Retinal pigment epithelial cell (primary cell): Measurements from ENCODE around the gene C20orf96.

Experiments used
- DNase-seq: peaks from one replicate; pipeline ENCODE4 v3.0.0-alpha.2; 2010; ENCODE audit warnings: low read depth
- H3K4me3 ChIP-seq: 2 replicates; pipeline ENCODE4 v1.5.1; 2011; ENCODE audit warnings: mild to moderate bottlenecking, low read length, control low read depth, moderate library complexity
- TF ChIP-seq, protein P1 (sequence below): conservative IDR thresholded peaks from 2 replicates; pipeline ENCODE4 v1.5.1; 2011; ENCODE audit warnings: low read depth, low read length, control low read depth, inconsistent platforms

C20orf96 gene

DNA sequence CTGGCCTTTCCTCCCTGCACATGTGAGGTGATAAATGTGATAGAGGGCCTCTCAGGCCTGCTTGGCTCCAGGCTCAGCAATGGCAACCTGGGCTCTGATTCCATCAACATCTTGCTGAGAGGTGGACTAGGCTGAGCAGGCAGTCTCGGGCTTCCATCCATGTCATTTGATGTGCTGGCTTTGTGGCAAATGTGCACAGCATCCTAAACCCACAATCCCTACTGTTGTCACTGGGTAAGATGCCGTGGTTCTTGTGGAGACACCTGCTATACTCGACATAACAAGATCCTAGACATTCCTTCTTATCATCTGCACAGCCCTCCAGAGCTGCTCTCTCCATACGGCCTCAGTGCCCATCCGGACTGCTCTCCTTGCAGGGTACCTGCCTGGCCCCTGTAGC is 4.1 kb upstream of the C20orf96 start:
- DNase-seq = no peak
- no peak overlapping the region for H3K4me3 ChIP-seq
- TF ChIP-seq, protein P1, sequence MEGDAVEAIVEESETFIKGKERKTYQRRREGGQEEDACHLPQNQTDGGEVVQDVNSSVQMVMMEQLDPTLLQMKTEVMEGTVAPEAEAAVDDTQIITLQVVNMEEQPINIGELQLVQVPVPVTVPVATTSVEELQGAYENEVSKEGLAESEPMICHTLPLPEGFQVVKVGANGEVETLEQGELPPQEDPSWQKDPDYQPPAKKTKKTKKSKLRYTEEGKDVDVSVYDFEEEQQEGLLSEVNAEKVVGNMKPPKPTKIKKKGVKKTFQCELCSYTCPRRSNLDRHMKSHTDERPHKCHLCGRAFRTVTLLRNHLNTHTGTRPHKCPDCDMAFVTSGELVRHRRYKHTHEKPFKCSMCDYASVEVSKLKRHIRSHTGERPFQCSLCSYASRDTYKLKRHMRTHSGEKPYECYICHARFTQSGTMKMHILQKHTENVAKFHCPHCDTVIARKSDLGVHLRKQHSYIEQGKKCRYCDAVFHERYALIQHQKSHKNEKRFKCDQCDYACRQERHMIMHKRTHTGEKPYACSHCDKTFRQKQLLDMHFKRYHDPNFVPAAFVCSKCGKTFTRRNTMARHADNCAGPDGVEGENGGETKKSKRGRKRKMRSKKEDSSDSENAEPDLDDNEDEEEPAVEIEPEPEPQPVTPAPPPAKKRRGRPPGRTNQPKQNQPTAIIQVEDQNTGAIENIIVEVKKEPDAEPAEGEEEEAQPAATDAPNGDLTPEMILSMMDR = no peak

DNA sequence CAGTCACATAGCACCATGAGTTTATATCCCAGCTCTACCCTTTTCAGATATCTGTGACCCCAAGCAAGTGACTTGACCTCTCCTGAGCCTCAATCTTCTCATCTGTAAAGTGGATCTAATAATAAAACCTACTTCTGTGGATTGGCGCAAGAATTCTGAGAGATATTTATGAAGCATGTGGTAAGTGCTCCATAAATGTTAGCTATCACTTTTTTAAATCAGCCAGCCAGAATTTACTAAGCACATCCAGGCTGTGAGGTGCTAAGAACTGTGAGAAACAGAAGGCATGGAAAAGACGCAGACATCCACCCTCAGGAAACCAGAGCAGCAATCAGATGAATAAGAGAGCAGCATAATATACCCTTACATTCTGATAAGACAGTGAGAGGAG is 862 bp downstream of the C20orf96 start:
- no peak for DNase-seq
- TF ChIP-seq, protein P1 = no peak
- H3K4me3 ChIP-seq = peak overlapping the region; percentile 97

DNA sequence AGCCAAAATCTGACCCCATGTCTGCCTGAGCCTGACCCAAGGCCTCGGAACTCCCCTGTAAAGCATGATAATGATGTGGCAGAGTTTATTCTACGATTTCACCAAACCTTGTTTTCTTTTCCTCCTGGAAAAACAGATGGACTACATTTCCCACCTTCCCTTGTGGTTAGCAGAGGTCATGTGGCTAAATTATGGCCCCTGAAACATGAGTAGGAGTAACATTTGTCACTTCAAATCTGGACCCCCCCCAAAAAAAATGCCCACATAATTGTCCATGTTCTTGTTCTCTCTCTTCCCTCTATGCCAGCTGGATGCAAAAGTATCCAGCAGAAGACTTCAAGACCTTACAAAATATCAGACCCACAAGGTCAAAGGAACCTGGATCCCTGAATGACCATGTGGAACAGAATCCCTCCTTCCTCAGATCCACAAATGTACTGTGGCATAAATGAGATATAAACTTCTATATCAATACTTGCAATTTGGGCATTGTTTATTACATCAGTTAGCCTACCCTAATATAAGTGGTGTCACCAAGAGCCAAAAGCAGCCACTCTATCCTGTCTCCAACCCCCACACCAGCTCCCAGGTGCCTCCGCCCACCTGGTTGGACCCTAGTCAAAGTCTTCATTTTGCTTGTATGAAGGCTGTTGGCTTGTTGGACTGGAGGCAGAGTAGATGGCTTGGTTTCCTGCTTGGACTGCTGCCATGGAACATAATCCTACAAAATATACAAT is 1.4 kb downstream of the C20orf96 start:
- DNase-seq = no peak
- TF ChIP-seq, protein P1 = no peak
- H3K4me3 ChIP-seq = peak overlapping the region; percentile 97

DNA sequence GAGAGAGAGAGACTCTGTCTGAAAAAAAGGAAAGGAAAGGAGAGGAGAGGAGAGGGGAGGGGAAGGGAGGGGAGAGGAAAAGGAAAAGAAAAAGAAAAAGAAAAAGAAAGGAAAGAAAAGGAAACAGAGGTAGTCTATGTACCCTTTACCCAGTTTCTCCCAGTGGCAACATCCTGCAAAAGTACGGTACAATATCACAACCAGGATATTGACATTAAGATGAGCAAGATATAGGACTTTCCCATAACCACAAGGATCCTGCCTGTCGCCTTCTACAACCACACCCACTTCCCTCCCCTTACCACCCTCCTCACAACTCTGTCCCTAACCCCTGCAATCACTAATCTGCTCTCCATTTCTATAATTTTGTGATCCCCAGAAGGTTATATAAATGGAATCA is 4.0 kb downstream of the C20orf96 start:
- no peak for DNase-seq
- TF ChIP-seq, protein P1 = no peak
- no peak overlapping the region for H3K4me3 ChIP-seq

DNA sequence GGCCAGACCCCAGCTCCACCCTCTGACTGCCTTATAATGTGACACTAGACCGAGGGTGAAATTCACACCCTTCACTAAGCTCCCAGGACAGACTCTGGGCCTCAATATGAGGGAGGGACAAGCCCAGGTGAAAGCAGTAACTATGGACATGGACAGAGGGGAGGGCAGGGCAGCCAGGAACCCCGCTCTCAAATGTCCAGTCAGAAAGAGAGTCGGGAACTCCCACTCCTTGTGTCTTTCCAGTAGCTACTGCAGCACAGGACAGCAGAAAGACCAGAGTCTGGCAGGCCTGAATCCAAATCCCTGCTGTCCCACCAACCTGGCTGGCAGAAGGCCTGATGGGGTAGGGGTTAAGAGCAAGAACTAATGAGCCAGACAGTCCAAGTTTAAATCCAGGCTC is 6.4 kb downstream of the C20orf96 start:
- TF ChIP-seq, protein P1 = no peak
- no peak for DNase-seq
- no peak overlapping the region for H3K4me3 ChIP-seq

DNA sequence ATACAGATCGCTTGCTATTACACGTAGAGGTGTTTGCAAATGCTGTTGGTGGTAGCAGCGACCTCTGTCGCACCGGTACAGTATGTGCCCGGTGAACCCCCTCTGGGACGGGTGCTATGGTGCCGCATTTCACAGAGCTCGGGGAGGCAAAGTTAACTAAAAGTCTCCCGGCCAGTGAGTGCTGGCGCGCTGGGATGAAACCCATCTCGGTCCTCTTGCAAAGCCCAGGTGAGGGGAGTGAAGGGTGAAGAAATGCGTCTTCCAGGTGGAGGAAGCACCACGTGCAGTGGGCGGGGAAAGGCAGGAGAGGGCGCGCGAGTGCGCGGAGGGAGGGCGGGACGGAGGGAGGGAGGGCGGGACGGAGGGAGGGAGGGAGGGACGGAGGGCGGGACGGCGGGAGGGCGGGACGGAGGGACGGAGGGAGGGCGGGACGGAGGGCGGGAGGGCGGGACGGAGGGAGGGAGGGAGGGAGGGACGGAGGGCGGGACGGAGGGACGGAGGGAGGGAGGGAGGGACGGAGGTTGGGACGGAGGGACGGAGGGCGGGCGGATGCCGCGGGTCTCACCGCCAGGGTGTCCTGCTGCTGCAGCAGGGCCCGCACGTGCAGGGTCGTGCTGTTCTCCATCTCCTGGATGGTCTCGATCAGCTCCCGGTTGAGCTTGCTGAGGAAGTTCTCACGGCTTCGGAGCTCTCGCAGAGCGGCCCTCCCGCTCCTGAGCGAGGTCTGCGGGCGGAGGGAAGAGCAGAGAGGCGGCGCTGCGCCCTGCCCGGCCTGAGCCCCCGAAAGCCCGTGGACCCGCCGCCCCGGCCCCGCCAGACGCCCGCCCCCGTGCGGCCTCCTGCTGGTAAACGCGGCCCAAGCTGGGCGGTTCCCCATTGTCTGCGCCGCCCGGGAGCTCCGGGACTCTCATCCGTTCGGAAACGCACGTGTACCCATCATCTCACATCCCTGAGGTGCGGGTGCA is 11.7 kb downstream of the C20orf96 start:
- TF ChIP-seq, protein P1 = no peak
- no peak overlapping the region for H3K4me3 ChIP-seq
- no peak for DNase-seq
